ENCODE results near the gene PDGFD. TPM values are rescaled to one million over a fixed set of nuclear protein-coding genes. Genes with fewer than 3 reads are reported as not detected.

The PDGFD gene
- total RNA-seq, 1 donor from 2014 or later = 10.0 TPM

- no peak for DNase-seq (ENCODE audit: low read depth, low spot score)
These were observed 69.4 kb downstream of the PDGFD start for GRCh38 chr11:104094576-104094975.

- DNase-seq (ENCODE audit: low read depth, low spot score) = no peak
These were observed 70.3 kb downstream of the PDGFD start for GRCh38 chr11:104093426-104094280.

DNA sequence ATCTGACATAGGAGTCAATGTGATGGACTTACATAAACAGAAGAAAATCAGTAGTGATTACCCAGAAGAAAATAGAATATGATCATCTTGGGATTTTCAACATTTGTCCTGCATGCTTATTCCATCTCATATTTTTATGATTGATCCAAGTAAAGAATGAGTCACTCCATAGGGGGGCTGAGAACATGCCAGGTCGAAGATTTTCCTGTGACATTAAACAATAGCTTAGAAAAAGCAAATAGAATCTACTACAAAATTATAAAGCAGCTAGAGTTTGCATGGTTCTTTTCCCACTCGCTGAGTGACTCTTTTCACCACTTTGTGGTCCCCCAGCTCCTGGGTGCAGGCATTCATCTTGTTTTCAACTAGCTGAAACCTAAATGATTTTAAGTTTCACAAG is 71.2 kb downstream of the PDGFD start:
- no peak for DNase-seq (ENCODE audit: low read depth, low spot score)

GRCh38 chr11:104091281-104092096 is 72.5 kb downstream of the PDGFD start:
- DNase-seq (ENCODE audit: low read depth, low spot score) = no peak

- DNase-seq (ENCODE audit: low read depth, low spot score) = no peak
These were observed 73.2 kb downstream of the PDGFD start for GRCh38 chr11:104090767-104091166.

DNA sequence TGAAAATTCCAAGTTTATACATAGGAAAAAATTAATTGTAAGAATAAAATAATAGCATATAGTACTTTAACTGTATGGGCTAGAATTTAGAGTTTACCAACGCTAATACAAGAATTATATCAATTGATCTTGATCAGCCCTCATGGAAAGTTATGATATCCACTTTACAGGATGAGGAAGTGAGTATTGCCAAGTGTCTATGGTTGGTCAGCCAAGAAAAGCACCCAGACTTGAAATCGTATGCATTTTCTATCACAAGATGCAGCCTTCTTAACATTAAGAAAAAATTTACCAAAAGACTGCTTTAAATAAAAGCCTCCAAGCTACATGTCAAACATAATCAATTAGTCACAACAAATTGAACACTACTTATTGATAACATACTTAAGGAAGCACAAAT is 74.5 kb downstream of the PDGFD start:
- no peak for DNase-seq (ENCODE audit: low read depth, low spot score)

DNA sequence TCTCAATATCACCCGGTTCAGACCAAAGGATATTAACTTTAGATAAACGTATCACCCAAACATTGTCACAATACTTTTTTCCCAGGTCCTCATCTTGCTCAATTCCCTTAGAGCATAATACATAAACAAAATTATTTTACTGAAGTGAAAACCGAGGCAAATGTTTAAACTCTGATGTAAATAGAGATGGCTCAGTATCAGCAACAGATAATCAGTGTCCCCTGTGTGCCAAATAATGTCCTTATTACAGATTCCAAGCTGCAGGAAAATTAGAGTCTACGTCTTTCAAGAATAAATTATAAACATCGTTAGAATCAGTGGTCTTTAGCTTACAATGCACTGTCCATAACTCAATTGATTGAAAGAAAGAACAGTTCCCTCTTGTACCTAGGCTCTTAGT is 77.3 kb downstream of the PDGFD start:
- DNase-seq (ENCODE audit: low read depth, low spot score) = no peak

- no peak for DNase-seq (ENCODE audit: low read depth, low spot score)
These were observed 85.0 kb downstream of the PDGFD start for GRCh38 chr11:104078995-104079394.

GRCh38 chr11:104078245-104078644 is 85.7 kb downstream of the PDGFD start:
- no peak for DNase-seq (ENCODE audit: low read depth, low spot score)

DNA sequence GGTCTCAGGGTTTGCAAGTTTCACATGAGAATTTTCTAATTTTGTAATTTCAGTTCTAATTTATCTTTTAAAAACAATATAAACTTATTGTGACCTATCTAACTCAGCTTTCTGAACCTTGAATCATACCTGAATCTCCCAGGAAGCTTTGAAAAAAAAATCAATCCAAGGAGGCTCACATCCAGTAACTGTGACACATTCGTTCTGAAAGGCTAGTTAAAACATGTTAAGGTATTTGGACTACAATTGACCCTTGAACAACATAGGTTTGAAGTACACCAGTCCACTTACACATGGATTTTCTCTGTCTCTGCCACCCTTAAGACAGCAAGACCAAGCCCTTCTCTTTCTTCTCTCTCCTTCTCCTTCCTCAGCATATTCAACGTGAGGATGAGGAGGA is 87.5 kb downstream of the PDGFD start:
- DNase-seq (ENCODE audit: low read depth, low spot score) = no peak

DNA sequence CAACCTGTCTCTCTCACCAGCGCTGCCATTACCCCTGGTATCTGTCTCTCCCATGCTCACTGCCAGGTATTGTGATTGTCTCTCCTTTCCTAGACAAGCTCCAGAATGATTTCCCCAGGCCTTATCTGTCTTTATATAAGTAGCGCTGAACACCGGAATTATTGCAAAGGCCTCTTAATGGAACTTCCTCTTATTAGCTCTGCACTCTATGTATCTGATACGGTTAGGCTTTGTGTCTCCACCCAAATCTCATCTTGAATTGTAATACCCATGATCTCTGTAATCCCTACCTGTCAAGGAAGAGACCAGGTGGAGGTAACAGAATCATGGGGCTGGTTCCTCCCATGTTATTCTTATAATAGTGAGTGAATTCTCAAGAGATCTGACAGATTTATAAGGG is 88.2 kb downstream of the PDGFD start:
- no peak for DNase-seq (ENCODE audit: low read depth, low spot score)

DNA sequence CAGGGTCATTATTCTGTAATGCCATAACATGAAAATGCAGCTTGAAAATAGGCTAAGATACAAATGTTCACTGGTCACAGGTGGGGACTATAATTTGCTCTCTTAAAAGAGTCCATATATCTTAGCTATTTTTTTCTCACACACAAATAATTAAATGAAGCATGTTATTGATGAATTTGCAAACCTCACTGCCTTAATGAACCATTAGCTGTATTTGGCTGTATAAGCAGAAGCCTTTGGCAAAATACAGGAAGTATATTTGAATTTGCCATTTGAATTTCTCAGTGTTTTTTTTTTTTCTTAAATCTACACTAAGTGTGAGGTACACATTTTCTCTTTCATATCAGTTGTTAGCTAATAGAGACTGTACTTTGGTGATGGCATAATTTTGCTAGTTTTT is 88.9 kb downstream of the PDGFD start:
- no peak for DNase-seq (ENCODE audit: low read depth, low spot score)

- DNase-seq (ENCODE audit: low read depth, low spot score) = no peak
These were observed 89.8 kb downstream of the PDGFD start for GRCh38 chr11:104073950-104074705.

DNA sequence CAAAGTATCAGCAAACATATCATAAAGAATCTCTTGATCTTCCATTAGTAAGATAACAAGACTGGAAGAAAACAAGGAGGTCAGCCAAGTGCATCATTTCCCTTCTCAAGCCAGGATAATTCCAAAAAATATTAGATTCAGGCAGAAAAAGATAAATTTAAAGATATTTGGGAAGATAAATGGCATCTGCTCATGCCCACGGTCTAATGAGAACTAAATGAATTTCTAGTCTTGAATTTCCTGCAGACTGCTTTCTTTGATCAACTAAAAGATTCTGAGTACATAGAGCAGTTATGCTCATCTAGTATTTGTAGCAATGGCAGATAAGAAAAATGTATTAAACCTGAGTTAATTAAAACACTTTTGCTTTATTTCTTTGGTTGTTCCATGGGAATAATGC is 96.4 kb downstream of the PDGFD start:
- DNase-seq (ENCODE audit: low read depth, low spot score) = no peak

GRCh38 chr11:104064034-104064630 is 99.8 kb downstream of the PDGFD start:
- no peak for DNase-seq (ENCODE audit: low read depth, low spot score)

- no peak for DNase-seq (ENCODE audit: low read depth, low spot score)
These were observed 102.0 kb downstream of the PDGFD start for GRCh38 chr11:104061853-104062521.

- no peak for DNase-seq (ENCODE audit: low read depth, low spot score)
These were observed 103.1 kb downstream of the PDGFD start for GRCh38 chr11:104060820-104061219.

DNA sequence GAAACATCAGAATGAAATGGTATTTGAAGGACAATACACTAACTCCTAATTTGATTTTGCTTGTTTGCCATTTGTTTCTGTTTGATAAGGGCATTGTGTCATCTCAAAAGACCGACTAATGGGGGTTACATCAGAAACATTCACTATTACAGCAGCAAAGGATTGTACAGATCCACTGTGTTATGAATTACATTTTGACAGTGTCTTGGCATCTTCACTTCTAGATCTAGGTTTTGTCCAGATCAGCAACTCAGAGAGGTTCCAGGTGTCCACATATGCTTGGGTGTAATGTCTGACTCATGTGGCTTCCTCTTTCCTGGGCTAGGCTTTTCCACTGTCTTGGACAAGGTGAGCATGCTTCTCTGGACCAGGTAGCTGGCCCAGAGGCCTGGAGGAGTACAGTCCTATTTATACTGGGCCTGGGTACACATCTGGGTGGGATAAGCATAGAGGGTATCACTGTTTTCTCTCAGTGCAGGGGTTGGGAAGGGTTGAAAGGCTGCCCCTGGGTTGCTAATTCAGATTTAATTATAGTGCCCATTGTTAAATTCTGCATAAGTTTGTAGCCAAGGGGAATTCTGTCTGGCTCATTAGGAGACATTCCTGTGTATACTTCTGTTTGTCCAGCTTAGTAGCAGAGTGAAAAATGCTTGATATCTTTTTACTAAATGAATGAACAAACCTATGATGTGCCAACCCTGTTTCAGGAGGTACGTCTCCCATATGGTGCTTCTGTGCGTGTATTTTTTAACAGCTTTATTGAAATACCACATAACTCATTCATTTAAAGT is 103.7 kb downstream of the PDGFD start:
- DNase-seq (ENCODE audit: low read depth, low spot score) = no peak

DNA sequence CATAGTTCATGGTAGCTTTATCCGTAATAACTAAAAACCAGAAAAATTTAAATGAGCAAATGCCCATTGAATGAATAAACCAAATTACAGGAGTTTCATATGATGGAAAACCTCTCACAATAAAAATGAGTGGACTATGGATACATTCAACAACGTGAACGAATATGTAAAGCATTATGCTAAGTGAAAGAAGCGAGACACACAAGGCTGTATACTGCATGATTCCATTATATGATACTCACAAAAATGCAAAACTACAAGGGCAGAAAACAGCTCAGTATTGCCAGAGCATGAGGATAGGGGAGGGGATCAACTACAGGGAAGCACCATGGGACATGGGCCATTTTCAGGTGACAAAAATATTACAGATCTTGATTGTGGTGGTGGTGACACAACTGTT is 105.3 kb downstream of the PDGFD start:
- DNase-seq (ENCODE audit: low read depth, low spot score) = no peak

- no peak for DNase-seq (ENCODE audit: low read depth, low spot score)
These were observed 106.0 kb downstream of the PDGFD start for GRCh38 chr11:104057908-104058307.

All from pulmonary artery endothelial cell (primary cell).